Activated effector memory CD4-positive, alpha-beta T cell treated with Interleukin-2 at 50 U/mL for 16 hours (primary cell): ENCODE results near the gene CELF4.

ENCODE experiments used
- DNase-seq: peaks from one replicate; pipeline ENCODE4 v3.0.0-alpha.2; 2020

The CELF4 gene

DNA sequence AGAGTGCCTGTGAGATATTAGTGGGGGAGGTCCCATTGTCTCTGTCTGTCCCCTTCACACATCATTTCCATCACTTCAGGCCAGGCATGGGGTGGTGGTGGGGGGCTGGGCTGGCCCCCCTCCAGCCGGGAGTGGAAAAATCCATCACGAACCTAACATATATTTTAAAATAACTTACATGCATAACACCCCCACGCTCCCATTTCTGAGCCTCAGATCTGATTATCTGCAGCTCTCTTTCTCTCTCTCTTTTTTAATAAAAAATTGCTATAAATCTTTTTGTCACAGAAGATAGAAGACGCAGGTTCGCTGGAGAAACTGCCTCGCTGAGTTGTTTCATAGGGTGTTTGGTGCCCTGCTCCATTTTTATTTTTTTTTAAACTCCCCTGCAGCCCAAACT is 159.8 kb downstream of the CELF4 start:
- no peak for DNase-seq

DNA sequence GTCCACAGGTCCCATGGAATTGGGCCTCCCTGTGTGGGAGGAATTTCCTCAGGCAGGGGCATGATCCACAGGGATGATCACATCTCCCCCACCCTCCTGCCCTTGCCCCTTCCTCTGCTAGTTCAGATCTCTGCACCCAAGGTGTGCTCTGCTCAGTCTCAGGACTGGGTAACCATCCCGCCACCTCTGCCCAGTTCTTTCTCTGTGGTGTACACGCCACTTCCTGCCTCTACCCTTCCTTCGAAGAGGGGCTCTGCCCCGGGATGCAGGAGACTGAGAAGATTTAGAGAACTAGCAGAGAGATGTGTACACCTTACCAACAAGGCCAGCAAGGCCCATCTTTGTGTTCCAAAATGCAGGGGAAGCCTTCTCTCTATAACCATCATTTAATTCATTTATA is 160.4 kb downstream of the CELF4 start:
- DNase-seq: no peak

DNA sequence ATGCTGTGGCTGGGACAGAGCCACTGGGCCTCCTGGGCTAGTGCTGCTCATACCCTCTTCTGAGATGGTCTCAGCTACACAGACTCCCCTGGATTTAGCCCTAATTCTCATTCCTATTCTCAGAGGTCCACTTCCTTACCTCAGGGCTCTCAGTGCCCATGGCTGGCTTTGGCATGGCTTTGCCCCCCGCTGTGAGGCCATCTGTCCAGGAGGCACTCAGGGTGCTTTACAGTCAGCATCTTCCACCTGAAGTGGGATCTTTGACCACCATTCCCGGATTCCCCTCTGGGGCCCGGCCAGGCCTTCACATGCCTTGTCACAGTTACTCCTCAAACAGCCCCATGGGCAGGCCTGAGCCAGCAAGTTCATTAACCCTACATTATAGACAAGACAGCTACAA is 161.8 kb downstream of the CELF4 start:
- no peak for DNase-seq

DNA sequence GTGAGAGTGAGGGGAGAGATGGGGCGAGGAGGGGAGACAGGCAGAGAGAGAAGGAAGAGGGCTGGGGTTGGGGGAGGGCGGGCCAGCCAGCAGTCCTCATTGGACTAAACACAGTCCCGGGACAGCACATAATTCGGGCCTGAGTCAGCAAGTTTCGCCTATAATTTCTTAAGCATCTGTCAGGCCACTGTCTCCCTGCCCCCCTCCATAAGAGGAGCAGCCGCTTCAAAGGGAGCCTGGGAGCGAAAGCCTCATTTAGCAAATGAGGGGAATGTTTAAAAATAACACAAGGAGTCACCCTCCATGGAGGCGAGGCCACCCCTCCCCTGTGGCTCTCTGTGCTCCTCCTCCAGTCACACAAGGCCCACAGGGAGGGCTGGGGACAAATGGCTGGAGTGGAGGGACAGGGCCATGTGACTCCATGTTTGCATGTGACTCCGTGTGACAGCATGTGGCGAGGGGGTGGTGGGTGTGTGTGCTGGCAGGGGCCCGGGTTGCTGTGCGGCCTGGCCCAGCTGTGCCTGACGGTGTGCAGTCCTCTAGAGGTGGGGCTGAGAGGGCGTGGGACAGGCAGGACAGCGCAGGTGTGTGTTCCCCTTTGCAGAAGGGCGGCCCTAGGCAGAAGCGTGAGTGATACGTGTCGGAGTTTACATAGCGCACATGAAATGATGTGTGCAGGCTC is 162.4 kb downstream of the CELF4 start:
- DNase-seq: no peak

DNA sequence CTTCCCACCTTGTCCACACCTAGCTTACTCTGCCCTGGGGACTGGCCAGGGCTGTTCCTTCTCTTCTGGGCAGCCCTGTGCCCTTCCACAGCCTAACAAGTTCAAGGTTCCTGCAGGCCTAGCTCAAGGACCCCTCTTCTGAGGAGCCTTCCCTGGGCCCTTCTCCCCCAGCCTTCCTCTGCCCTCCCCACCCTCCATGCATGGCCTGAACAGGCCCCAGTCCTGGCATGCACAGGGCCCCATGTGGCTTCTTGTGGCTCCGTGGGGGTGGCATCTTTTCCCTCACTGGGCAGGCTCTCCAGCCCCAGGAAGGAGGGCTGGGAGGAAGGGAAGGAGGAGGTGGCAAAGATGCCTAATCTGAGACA is 162.9 kb downstream of the CELF4 start:
- no peak for DNase-seq

DNA sequence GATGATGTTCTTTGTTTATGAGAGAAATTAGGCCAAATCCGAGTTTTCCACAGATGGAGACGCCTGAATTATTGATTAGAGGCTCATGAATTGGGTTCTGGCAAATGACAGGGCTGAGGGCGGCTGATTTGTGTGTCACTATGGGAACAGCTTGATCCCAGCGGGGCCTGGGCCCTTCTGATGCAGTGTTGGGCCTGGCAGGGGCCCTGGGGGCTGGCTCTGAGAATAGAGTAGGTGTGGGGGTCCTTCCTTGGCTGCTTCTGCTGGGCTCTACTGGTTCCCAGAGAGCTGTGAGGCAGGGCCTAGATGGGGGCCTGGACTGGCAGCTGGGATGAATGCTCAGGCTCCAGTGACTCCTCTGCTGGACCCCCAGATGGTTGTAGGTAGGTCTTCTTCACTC is 164.8 kb downstream of the CELF4 start:
- no peak for DNase-seq

DNA sequence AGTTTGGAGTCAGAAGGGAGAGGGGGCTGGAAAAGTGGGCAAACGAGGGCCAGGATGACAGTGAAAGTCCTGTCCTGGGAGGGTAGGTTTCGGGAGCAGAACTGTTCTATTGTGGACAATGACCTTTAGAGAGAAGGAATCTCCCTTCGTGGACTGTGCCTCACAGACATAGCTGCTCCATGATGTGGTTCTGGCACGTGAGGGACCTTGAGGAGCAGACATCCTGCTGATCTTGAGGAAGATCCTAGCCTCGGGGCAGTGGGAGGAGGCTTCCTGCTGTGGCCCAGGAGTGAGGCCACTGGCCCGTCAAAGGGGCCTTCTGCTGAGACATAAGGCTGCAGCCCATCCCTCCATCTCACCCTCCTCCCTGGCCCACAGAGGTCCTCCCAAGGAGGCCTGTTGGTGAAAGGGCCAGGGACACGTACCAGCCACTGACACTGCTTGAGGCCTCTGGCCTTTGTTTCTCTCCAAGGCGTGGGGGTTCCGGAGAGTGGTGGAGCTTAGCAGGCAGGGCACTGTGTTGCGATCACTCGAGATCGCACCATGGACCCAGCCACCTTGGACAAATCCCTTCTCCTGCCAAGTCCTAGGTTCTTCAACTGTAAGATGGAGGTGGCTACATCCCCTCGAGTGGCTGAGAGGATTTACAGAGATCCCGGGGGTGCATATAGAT is 167.2 kb downstream of the CELF4 start:
- DNase-seq: no peak

DNA sequence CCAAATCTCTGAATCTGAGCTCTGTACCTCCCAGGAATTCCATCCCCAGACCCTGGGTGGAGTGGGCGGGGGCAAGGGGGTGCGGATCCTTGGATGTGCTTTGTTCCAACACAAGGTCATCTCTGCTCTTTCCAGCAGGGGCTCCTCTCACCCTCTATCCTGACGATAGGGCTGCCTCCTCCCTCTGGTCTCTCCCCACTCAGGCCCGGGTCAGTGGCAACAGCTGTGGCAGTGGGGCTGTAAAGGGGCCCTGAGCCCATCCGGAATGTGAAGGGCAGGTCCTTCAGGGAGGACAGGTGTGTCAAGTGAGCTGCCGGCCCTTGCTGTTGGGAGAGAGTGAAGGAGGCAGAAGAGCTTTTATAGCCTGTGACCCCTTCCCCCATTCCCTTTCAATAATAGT is 167.8 kb downstream of the CELF4 start:
- no peak for DNase-seq

DNA sequence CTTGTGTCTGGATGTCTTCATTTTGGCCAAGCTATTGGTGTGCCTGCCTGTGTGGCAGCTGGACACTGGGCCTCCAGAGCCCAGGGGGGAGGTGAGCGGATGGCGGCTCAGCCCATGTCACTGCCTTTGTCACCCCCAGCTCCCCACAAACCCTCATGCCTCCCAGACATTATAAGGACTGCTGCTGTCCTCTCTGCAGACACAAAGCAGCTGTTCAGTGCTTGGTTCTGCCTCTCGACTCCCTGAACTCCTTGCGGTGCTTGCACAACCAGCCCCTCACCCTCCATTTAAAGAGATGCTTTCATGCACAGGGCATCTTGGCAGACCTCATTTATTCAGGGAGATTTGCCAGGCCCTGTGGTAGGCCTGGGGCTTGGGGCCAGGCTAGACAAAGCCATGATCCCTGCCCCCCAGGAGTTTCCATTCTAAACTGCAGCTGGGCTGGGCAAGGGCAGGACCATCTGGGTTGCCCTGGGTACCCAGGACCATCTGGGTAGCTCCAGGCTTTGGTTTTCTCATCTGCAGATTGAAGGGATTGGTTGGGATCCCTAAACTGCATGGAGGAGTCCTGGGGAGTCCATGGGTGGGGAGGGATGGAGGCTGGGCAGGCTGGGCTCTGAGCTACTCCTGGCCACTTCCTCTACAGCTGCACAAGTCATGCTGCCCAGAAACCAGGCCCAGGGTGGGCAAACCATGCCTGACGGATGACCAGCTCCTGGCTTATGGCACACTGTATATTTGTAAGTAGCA is 168.5 kb downstream of the CELF4 start:
- DNase-seq: no peak

DNA sequence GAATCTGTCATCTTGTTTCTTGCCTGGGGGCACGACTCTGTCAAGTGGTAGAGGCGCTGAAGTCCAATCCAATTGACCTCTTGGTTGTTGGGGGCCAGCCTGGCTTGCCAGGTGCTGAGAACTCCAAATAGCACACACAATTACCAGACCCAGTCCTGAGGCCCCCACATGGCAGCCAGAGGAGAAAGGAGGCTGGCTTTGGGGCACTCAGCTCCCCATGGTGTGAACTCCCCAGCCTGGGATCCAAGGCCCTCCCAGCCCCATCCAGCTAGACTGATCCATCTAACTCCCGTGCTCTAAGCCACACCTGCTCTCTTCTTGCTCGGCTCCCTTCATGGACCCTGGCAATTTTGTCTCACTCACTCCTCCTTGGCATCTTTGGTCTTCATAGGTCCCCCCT is 170.0 kb downstream of the CELF4 start:
- no peak for DNase-seq

DNA sequence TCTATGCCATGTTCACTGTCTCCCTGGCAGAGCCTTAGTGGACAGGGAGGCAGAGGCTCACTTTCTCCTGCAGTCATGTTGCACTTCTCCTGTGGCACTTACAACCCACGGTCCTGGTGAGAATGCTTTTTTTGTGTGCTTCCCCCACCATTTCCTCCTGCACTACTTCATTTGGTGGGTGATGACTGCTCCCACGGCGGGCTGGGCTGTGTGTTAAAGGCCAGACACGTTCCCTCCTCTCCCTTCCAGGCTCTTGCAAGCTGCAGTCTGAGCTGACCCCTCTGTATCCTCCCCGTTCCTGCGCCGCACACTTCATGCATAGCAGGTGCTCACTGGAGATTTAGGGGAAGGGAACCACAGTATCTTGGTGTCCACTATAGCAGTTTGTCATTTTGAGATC is 170.5 kb downstream of the CELF4 start:
- DNase-seq: no peak

DNA sequence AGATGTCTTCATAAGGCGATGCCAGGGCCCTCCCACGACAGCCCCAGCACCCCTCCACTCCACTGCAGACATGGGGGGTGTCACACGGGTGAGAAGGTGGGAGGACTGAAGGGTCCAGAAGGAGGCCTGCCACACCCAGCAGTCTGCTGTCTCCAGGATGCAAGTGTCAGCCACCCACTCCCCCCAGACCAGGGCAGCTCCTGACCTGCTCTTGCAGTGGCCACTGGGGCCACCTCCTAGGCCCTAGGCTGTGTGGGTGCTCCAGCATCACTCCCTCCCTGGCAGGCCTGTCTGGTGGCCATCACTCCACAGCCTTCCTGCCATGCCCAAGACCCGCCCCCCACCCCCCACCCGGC is 171.0 kb downstream of the CELF4 start:
- DNase-seq: no peak

DNA sequence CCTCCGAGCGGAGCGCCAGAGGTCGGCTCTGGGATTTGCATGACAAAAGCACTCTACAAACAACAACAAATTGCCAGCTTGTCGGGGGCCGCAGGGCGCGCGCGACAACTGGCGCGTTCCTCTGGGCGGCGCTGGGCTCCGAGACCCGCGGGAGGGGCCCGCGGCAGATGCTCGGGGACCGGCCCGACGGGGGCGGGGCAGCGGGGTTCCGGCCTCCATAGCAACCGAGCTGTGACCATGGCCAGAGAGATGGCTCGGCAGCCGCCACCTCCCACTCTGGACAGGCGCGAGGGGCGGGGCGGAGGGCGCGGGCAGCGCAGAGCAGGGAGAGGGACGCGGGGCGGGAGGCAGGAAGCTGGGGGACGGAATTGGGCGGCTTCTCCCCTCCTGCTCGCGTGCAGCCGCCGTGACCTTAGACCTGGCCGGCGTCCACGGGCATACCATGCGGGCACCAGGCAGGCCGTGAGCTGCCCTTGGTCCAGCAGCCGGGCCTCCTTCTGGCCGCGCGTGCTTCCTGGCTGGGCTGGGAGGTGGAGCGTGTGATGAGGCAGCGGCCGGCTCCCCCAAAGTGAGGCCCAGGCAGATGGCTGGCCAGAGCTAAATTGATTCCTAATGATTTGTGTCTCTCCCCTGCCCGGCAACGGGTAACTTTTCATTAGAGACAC is 171.5 kb downstream of the CELF4 start:
- no peak for DNase-seq

DNA sequence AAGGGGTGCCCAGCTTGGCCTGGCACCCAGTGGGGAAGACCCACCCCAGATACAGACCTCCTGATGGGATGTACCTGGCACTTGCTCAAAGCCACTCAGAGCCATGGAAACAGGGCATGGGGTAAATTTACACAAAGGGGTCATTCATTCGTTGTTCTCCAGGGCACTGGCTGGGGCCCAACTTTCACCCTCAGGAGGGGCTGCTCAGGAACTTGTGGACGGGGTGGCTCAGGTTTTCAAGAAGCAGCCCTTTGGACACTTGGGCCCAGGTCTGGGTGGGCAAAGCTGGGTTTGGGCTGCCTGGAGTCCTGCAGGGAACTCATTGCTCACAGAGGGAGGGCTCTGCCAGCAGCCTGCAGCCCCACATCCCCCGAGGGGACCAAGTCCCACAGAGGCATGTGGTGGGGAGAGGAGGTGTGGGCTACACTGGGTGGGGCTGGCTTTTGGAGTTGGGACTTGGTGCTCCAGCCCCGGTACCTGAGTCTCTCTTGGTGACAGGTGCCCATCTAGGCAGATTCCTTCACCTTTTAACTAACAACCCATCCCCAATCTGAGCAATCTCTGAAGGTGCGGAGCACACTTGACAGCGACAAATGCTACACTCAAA is 172.3 kb downstream of the CELF4 start:
- no peak for DNase-seq

DNA sequence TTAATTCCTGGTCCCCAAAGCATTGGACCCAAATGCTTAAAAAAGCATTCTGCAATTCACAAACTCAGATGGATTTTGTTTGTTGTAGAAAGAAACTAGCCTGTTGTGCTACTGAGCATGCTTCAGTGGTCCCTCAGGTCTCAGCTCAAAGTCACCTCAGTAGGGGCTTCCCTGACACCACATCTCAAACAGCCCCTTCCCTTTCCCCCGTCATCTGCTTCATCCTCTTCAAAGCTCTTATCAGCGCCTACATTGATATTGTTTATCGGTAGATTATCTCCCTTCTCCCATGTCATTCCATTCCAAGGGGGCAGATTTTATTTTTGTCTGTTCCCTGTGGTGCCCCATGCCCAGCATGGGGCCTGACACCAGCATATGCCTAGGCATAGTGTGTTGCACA is 172.9 kb downstream of the CELF4 start:
- no peak for DNase-seq

DNA sequence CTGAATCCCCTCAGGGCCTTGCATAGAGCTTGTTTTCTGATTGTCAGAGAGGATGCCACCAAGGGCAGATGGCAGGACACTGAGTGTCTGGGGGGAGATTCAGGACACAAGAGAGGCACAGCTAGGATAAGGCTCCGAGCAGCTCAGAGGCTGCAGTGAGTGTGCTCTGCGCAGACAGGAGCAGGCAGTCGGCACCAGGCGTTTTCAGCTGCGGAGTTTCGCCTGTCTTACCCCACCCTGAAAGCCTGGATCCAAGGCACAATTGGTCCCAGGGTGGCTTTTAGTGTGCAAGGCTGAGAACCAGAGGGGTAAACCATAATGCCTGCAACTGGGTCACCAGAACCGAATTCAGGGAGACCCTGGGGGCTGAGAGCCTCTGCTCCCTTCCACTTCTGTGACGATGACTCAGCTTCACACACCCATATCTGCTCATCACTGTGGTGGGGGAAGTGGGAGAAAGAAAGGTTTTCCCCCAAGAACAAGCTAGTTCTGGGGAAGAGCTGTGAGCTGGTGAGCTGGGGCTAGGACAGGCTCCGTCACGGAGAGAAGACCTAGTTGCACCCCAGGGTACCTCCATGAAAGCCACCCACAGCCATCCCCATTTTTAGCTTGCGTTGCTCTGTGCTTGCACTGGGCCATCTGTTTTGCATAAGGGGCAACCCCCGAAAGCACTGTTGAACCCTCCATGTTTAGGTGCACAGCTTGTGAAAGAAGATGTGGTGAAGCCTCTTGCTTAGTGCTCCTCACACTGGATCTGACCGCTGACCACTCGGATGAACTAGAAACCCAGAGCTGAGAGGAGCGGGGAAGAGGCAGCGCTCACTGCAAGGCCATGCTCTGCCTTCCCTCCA is 173.7 kb downstream of the CELF4 start:
- no peak for DNase-seq

DNA sequence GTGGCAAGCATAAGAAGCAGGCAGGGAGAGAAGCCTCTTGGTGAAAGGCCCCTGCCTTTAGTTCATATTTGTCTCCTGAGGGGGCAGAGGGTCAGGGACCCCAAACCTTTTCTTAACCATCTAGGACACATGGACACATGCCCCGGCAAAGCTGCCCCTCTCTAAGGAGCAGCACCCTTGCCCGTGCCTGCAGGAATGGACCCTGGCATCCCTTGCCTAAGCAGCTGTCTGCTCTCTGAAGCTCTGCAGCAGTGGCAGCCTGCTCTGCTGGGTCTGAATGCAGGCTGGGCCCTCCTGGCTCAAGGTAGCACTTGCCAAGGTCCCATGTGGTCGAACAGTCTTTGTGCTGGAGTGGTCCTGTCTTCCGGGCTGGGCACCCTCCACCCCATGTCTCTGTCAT is 174.4 kb downstream of the CELF4 start:
- DNase-seq: no peak

DNA sequence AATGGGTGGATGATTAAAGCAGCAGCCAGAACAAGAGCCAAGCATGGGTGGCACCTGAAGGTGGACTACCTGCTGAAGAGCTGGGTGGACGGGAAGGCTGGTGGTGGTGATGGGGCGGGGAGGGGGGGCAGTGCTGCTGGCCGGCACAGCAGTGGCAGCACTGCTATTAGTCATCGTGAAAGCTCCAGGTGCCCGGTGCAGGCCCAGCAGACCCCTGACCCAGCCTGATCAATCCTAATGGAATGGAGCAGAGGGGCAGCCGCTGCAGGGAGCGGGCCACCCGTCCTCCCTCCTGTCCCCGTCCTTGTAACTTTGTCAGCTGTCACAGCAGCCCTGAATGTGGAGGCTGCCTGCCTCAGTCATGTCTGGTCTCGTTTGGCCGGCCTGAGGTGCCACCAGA is 174.9 kb downstream of the CELF4 start:
- DNase-seq: no peak

DNA sequence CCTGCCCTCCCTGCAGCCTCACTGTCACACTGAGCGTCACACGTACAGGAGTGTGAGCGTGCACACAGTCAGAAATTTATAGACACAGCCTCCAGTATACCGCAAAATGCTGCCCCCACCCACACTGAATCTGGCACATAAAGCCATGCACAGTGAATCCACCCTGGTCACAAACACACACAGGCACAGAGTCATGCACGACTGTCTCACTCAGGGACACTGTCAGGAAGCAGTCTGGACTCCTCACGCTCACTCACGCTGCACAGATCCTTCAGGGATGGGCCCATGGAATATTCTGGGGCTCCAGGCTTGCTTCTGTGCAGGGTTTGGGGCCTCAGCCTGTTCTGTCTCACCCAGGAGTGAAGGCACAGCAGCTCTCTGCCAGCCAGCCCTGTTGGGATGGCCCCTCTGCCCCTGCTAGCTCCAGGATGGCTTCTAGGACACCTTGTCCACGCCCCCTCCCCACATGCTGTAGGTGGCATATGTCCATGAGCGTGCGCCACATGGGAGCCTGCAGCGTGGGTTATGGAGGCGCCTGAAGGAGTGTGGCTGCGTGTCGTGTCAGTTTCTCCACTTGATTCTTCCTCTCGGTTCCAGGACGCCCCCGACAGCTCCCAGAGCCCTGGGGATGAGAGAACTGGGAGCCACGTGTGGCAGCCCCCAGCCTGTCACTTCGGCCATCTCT is 175.8 kb downstream of the CELF4 start:
- no peak for DNase-seq

DNA sequence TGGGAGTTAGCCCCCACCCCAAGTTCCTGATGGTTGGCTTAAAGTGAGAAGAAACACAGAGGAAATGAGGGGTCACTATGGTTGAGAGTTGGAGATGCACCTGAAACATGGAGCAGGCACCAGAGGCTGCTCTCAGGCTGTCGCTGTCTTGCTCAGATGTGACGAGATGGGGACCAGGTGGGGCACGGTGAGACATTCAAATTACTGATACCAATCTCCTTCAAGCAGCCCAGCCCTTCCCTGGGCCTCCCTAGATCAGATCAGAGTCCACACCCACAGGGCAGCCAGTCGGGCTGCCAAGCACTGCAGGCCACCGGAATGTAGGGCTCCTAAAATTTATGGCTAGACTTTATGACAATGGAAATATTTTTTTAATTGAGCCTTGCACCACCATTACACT is 176.6 kb downstream of the CELF4 start:
- DNase-seq: no peak

DNA sequence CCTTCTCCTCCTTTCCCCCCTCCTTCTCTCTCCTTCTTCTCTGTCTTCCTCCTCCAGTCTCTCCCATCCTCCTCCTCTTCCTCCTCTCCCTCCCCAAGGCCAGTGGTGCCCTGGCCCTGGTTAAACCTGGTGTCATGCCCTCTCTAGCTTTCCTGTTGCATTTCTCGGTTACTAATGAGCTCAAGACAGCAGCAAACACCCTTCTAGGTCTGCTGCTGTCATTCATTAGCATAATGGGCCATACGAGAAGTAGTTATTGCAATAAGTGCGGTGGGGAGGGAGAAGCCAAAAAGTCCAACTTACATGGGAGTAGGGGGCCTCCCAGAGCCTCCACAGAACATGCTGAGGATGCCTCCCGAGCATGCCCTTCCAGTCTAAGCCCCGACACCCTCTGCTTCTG is 177.2 kb downstream of the CELF4 start:
- no peak for DNase-seq
